ENCODE measurements around the gene ACSBG1.
"Not testable (repeated sequence)": the region's sequence is repeated elsewhere in the genome, so short reads cannot be mapped to it uniquely, and the experiment has no call there.

Gene ACSBG1

DNA sequence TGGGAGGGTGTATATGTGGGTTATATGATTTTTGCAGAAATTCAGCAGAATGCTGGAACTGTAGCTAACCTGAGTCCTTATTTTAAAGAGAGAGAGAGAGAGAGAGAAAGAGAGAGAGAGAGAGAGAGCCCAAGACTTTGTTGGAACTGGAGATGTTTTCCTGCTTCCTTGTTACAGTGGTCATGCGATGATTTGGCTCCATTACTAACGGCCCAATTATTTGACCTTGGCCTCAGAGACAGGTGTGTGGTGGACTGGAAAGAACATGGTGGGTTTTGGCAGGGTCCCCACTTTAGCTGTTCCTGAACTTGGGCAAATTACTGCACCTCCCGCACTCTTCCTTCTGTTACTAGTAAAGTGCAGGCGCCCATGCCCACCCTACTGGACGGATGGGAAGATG, 14.8 kb upstream of the ACSBG1 start:
- no peak for DNase-seq

DNA sequence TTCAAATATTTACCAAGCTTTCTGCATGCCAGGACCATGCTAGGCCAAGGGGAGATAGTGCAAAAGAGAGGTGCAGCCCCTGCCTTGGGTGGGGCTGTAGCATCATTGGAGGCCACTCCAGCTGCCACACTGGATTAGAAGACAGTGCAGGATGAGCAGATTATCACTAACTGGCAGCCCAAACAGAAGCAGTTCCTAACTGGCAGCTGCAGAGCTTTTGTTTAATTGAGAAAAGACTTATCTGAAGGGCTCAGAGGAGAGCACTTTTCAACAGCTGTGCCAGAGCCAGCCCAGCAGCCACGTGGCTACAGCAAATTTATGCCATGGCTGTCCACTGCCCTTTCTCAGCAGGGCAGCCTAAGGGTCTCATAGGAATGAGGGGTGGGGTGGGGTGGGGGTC, 13.5 kb upstream of the ACSBG1 start:
- no peak for DNase-seq

DNA sequence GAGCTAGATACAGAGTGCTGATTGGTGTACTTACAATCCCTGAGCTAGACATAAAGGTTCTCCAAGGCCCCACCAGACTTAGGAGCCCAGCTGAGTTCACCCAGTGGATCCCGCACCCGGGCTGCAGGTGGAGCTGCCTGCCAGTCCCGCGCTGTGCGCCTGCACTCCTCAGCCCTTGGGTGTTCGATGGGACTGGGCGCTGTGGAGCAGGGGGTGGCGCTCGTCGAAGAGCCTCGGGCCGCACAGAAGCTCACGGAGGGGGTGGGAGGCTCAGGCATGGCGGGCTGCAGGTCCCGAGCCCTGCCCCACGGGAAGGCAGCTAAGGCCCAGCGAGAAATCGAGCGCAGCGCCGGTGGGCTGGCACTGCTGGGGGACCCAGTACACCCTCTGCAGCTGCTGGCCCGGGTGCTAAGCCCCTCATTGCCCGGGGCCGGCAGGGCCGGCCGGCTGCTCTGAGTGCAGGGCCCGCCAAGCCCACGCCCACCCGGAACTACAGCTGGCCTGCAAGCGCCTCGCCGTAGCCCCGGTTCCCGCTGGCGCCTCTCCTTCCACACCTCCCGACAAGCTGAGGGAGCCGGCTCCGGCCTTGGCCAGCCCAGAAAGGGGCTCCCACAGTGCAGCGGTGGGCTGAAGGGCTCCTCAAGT, 11.7 kb upstream of the ACSBG1 start:
- not testable (repeated sequence) for DNase-seq

DNA sequence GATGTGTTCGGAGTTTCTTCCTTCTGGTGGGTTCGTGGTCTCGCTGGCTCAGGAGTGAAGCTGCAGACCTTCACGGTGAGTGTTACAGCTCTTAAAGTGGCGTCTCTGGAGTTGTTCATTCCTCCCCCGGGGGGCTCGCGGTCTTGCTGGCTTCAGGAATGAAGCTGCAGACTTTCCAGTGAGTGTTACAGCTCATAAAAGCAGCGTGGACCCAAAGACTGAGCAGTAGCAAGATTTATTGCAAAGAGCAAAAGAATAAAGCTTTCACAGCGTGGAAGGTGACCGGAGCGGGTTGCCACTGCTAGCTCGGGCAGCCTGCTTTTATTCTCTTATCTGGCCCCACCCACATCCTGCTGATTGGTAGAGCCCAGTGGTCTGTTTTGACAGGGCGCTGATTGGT, 11.0 kb upstream of the ACSBG1 start:
- DNase-seq = not testable (repeated sequence)

DNA sequence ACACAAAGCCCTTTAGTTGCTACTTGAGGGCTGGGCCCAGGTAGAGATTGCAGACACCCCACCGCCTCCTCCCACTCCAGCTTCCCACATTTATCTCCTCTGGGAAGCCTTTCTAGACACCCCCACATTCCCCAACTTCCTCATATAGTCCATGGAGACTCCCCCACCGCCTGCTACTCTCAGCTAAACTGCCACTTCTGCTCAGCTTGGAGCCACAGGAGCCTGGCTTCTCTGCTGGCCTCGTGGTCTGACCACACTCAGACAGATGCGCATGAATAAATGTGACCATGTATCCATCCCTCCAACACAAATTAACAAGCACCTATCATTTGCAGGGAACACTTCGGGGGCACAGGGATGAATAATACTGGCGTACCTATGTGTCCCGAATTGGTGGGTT, 10.5 kb upstream of the ACSBG1 start:
- no peak for DNase-seq

DNA sequence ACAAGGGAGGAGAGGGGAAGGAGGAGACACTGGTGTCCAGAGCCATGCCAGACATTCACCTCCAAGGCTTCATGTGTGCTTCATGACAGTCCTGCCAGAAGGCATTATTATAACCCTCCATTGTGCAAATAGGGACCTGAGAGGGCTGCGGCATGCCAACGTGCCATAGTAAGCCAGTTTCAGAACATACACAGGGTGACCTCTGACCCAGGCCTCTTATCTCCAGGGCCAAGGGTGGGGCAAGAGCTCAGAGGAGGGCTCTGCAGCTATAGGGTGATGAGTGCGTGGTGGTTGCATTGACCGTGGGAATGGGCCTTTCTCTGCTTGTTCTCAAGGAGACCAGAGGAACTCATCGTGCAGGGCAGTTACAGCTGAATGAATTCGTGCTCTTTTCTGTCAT, 9.7 kb upstream of the ACSBG1 start:
- DNase-seq = no peak

DNA sequence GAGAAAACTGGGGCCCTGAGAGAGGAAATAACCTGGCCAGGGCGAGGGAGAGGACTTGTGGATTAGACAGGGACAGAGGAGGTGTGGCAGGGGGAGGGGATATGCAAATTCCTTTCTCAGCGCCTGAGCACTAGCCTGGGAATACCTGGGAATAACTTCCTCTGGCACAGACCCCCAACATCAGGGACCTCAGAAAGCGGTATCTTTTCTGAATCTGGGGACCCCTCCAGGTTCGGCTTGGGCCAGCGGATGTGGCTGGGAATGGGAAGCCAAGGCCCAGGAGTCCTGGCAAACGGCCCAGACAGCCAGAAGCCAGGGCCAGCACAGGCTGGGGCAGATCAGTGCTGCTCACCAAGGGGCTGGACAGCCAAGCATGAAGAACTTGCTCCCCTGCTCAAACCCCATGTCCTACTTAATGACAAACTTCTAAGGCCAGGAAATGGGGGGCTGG, 9.2 kb upstream of the ACSBG1 start:
- no peak for DNase-seq

DNA sequence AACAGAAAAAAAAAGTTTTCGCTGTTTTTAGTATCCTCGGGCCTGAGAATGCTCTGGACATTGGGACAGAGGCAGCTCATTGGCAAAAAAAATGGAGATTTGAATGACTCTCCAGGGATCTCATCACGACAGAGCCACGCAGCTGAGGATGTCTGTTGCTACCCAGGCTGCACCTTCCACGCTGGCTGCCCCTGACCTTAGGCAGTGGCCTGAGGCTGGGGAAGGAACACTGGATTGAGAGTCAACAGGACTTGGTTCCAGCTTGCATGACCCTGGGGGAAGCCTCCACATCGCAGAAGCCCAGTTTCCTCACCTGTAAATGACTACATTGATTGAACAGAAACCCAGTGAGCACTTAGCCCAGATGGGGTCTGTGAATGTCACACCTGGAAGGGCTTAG, 8.7 kb upstream of the ACSBG1 start:
- no peak for DNase-seq

DNA sequence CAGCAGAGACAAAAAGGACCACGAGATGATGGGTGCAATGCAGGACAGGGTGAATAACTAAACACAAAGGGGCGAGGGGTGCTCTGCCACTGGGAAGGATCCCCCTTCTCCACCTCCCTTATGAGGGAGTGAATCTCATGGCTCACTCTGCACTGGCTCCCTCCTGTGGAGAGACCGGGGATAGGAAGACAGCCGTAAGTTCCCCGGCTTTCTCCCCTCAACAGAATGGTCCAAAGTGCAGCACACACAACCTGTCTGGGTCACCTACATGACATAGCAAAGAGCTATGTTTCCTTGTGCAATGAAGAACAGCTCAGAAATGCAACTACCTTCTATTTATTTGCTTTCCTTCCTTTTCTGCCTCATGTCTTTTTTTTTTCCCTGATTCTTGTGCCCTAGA, 7.8 kb upstream of the ACSBG1 start:
- DNase-seq = peak; percentile 32

DNA sequence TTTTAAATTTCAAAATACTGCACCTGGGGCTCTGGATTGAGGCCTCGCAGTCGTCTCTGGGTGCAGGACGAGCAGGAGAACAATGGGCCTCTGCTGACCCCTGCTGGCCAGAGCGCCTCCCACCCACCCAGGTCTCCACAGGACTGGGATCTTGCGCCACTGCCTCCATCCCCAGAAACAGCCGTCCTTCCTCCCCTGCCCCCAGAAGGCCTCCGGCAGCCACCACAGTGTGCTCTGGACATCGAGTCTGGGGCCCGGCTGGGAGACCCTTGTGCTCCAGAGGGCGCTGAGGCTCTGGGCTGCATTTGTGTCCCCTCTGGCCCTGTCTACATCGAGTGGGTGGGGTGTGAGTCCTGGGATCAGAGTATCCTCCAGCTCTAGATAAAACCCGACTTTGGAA, 6.7 kb upstream of the ACSBG1 start:
- peak; percentile 90 for DNase-seq

DNA sequence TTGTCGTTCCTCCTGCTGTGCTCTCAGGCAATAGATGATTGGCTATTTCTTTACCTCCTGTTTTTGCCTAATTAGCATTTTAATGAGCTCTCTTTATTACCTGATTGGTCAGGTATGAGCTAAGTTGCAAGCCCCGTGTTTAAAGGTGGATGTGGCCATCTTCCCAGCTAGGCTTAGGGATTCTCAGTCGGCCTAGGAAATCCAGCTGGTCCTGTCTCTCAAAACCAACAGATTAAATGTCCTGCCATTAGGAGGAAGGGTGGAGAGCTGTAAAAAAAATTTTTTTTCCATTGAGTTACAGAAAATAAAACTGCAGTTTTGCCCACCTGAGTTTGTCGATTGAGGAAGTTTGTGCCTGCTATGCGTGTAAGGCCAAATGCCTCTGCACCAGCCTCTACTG, 5.4 kb upstream of the ACSBG1 start:
- DNase-seq = no peak

DNA sequence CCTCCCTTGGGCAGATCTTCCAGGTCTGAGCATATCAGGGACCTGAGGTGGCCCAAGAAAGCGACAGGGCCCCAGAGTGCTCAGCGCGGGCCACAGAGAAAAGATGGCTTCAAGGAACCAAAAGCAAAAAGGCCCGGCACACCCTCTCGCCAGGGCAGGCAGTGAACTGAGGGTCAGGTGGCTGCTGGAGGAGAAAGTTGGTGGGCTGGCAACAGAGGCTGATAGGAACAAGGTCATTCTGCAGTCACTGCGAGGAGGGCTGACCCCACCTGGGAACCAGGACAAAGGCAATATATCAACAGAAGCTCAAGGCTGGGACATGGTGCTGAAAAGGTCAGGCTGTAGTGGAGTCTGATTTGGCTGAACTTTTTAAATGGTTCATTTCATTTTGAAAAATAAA, 2.8 kb upstream of the ACSBG1 start:
- DNase-seq = no peak

DNA sequence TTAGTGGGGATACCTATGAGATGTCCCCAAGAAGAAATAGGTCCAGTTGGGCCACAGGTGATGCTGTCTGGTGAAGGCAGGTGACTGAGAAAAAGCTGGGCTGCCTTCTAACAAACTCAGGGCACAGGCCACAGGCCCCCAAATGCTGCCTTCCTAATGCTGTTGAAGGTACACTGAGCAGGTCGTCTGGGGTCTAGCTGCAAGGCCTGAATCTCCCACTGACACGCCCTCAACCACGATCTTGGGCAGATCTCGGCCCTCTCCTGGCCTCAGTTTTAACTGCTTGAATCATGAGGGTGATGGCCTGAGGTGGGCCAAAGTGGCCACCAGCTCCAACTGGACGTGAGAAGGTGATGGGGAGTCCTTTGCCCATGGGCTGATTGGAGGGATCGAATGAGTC, 2.1 kb upstream of the ACSBG1 start:
- no peak for DNase-seq

DNA sequence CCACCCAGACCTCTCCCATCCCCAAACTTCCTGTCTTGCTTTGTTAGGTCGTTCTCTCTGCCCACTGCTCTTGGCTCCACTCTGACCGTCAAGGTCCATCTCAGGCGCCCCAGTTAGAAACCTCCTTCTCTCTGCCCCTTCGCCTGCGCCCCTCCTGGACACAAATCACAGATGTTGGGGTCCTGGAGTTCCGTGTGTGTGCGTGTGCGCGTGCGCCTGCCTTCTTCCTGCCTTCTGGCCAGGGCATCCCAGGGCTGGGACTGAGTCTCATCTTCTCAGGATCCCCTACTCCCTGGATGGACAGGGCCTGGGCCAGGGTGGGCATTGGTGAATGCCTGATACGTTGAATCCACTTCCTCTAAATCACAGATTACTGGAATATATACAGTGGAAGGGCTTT, 869 bp downstream of the ACSBG1 start:
- DNase-seq = no peak

DNA sequence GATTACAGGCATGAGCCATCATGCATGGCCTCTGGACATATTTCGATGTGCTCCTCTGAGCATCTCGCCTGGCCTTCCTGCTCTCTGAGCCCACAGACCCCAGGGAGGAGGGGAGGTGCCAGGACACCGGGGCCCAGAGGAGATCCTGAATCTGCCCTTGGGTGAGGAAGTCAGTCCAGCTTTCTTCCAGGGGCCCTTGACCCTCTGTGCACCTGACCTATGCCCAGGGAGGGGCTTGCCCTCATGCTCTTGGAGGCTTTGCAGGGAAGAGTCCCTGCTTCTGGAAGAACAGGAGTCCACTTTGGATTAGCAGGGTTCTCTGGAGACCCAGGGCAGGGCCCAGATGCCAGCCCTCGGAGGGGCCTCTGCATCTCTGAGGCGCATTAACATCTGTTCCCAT, 1.4 kb downstream of the ACSBG1 start:
- DNase-seq = no peak

DNA sequence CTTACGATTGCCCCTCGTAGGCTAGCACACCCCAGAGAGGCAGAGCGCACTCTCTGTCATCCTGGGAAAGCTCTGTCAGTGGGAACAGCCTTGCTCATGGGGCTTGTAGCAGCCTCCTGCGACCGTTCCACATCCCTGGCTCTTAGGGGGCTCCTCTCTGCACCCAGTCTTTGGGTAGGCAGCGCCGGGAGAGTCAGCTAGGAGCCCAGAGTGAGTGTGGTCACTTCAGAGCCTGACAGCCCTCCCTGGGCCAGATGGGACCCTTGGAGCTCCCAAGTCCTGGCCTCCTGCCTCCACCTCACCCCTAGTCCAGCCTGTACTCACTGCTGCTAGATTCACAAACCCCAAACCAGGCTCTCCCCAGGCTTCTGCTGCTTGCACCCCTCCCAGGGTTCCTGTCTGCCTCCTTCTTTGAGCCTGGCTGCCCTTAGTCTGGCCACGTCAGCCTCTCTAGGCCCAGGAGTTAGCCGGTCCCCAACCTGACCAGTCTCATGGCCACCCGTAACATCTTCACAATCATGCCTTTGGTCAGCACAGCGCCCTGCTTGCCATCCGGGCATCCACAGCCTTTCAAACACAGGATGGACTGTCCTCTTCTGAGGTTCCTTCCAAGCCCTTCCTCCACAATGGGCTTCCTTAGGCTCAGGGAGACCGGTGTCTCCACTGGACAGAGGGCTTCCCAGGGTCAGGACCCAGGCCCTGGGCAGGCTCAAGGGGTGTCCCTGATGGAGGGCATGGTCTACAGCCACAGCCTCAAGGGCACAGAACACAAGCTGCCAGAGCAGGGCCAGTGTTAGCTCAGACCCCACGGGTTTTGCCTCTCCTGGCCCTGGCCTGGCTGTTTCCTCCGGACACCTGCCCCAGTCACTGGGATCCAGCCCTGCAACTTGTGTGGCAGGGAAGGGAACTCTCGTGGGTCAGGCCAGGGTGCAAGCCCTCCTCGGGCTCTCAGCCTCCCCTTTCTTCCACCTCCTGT, 4.6 kb downstream of the ACSBG1 start:
- DNase-seq = no peak

DNA sequence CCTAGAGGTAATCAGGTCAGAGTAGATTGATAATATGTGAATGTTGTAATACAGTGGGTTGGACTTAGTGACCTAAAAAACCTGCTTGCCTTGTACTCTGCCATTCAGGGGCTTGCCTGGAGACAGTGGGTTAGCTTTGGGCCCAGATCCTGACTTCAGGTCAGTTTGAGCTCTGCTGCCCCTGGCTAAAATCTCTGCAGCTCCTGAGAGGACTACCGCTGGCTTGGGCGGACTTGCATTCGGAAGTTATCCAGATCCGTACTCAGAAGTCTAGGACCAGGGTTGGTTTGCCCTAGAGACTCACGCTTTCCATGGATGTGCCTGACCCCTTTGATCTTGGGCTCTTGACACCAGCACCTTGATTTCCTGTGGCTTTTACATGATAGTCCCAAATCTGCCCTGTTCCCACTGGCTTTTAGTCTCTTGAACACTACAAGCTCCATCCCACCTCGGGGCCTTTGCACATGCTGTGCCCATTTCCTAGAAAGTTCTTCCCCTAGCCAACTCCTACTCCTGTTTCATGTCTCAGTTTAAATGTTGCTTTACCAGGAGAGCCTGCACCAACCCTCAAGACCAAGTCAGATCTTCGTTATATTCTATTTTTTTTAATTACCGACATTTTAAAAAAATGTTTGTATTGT, 5.9 kb downstream of the ACSBG1 start:
- no peak for DNase-seq

DNA sequence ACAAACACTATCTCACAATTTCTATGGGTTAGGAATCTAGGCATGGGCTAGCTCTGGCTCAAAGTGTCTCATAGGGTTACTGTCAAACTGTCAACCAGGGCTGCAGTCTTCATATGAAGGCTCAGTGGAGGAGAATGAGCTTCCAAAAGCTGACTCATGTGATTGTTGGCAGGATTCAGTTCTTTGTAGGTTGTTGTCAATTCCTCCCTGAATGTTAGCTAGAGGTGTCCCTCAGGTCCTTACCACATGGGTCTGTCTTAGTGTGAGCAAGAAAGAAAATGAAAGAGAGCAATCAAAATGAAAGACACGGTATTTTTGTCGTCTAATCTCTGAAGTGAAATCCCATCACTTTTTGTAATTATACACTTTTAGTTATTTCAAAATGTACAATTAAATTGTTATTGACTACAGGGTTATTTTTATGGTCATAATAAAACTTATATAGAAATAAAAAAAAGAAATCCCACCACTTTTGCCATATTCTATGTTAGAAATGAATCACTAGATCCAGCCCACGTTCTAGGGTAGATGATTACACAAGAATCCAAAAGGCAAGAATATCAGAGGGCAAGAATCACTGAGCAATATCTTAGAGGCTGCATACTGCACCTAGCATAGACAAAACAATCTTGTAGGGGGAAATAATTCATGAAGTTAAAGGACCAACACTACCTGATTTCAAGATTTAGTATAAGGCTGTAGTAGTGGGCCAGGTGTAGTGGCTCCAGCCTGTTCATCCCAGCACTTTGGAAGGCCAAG, 8.4 kb downstream of the ACSBG1 start:
- no peak for DNase-seq

DNA sequence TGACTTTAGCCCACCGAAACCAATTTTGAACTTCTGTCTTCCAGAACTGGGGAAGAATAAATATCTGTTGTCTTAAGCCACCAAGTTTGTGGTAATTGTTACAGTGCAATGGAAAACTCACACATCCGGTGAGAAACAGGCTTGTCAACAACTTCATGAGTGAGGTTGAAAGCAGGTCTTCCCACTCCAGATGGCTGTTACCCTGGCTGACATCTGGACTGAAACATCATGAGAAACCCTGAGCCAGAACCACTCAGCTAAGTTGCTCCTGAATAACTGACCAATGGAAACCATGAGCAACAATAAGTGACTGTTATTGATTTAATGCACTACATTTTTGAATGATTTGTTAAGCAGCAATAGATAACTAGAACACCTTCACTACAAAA, 10.3 kb downstream of the ACSBG1 start:
- no peak for DNase-seq

DNA sequence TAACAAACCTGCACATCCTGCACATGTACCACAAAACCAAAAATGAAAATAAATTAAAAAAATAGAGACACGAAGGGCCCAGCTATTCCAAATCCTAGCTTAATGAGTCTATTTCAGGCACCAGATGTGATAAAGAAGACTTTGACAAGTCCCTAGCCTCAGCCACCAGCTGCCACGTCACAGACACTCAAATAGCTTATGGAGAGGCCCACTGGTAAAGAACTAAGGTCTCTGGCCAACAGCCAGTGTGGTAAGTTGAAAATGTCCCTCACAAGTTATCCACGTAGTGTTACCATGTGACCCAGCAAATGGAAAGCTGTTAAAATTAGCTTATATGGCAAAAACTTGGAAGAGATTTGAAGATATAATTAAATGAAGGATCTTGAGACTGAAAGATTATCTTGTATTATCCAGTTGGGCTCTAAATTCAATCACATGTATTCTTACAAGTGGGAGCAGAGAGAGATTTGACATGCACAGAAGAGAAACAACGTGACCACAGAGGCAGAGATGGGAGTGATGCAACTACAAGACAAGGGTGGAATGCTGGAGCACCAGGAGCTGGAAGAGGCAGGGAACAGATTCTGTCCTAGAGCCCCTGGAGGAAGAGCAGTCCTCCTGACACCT, 10.9 kb downstream of the ACSBG1 start:
- DNase-seq = no peak

DNA sequence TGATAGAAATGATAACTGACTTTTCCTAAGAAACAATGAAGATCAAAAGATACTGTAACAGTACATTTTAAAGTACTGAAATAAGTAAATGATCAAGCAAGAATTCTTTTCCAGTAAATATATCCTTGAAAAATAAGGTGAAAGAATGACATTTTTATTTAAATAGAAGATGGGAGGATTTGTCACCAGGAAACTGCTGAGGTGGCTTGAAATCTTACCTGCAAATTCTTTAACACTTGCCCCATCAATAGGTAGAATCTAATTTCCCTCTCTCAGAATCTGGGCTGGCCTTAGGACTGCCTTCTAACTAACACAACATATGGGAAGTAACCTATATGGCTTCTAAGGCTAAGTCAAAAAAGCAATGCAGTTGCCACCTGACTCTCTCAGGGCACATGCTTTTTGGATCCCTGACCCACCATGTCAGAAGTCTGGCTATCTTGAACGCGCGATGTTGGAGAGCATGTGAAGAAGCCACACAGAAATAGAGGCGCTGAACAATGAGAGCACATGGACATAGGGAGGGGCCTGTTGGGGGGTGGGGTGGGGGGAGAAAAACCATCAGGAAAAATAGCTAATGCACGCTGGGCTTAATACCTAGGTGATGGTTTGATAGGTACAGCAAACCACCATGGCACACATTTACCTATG, 11.5 kb downstream of the ACSBG1 start:
- DNase-seq = no peak

DNA sequence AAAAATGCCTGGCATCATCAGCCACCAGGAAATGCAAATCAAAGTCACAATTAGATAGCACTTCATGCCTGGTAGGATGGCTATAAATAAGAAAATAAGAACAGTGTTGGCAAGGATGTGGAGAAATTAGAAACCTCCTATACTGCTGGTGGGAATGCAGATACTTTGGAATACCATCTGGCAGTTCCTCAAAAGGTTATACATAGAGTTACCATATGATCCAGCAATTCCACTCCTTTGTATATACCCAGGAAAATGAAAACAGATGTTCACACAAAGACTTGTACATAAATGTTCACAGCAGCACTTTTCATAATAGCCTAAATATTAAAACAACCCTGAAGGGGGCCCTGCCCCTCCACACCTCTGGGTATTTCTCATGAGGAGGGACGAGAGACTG, 13.7 kb downstream of the ACSBG1 start:
- no peak for DNase-seq

Measured in stimulated activated CD4-positive, alpha-beta T cell treated with anti-CD3 and anti-CD28 coated beads, Interleukin-15, amount 100 ng/mL, for 24 hours (primary cell).